HCT116 (cell line): Measurements from ENCODE around the gene BAHCC1. TPM values are rescaled to one million over a fixed set of nuclear protein-coding genes. Genes with fewer than 3 reads are reported as not detected.

Source experiments
- ATAC-seq: fragments of 200-7000 bp; cut with Tn5 transposase; 2 replicates; pipeline ENCODE4 v1.9.1; 2020; ENCODE audit warnings: mild to moderate bottlenecking, moderate library complexity
- Bru-seq: library from RNA; stranded (reverse); fragments of 400-500 nt; gene quantifications from one replicate; lab custom pipeline; 2021; lab: Mats Ljungman, UMichigan
- BruChase-seq, 2 experiments: library from RNA; stranded (reverse); fragments of 400-500 nt; gene quantifications; one replicate each; lab custom pipeline; 2021; lab: Mats Ljungman, UMichigan
- BruUV-seq: library from RNA; stranded (reverse); fragments of 400-500 nt; replicated peaks from 2 replicates; lab custom pipeline; 2021; lab: Mats Ljungman, UMichigan
- CTCF ChIA-PET: fragments of 300-600 bp; sonication (Branson Sonifier 250); formaldehyde crosslinking; loops from one replicate; lab custom pipeline; 2021; ENCODE audit warnings: antibody characterized with exemption; lab: Charles Lee
- POLR2A ChIA-PET: fragments of 300-600, 350-600 bp; sonication (Branson Sonifier 250); formaldehyde crosslinking; loops from one replicate; lab custom pipeline; 2021; ENCODE audit warnings: antibody characterized with exemption; lab: Charles Lee
- RAD21 ChIA-PET, 2 experiments: fragments of 300-600 bp; sonication (Branson Sonifier 250); formaldehyde crosslinking; loops; one replicate each; lab custom pipeline; 2023; ENCODE audit warnings: low total read pairs in 2 of 2; ENCODE audit not compliant: uncharacterized antibody in 2 of 2, unreplicated experiment in 2 of 2, low non-redundant PET in 1 of 2; lab: Charles Lee
- DNase-seq: peaks from one replicate; pipeline ENCODE4 v3.0.0-alpha.2; 2010; ENCODE audit warnings: low read depth, low spot score
- H2AFZ ChIP-seq: fragments of 200-600 bp; shearing (Covaris generic), sonication (generic); 2 replicates; pipeline ENCODE4 v1.6.1; 2017; ENCODE audit warnings: low read depth, mixed run types, mixed read lengths, antibody characterized with exemption, low read length; ENCODE audit not compliant: poor library complexity, severe bottlenecking
- H3K27ac ChIP-seq: 2 replicates; pipeline ENCODE4 v1.5.1; 2012; ENCODE audit warnings: low read depth, low read length
- H3K27me3 ChIP-seq: fragments of 200-600 bp; sonication (generic); 2 replicates; pipeline ENCODE4 v1.6.1; 2016; ENCODE audit warnings: mixed run types, low read length, mixed read lengths; ENCODE audit not compliant: insufficient read depth
- H3K36me3 ChIP-seq, 2 experiments: fragments of 200-500 bp in 1 of 2; fragments of 200-600 bp in 1 of 2; sonication (Bioruptor generic) in 1 of 2; sonication (generic) in 1 of 2; 2 replicates each; pipeline versions ENCODE4 v1.5.1 to v1.6.1; 2014 to 2016; ENCODE audit warnings: low read length in 2 of 2, inconsistent platforms in 1 of 2, mixed read lengths in 1 of 2, mixed run types in 1 of 2; ENCODE audit not compliant: insufficient read depth in 2 of 2, control insufficient read depth in 1 of 2
- H3K4me1 ChIP-seq, 2 experiments: fragments of 200-600 bp in 1 of 2; sonication (generic) in 1 of 2; 2 replicates each; pipeline versions ENCODE4 v1.5.1 to v1.6.1; 2012 to 2017; ENCODE audit warnings: low read length in 2 of 2, inconsistent platforms in 1 of 2, mild to moderate bottlenecking in 1 of 2, mixed read lengths in 1 of 2, mixed run types in 1 of 2, moderate library complexity in 1 of 2; ENCODE audit not compliant: insufficient read depth in 2 of 2, control insufficient read depth in 1 of 2
- H3K4me2 ChIP-seq: fragments of 200-600 bp; sonication (generic); 2 replicates; pipeline ENCODE4 v1.6.1; 2017; ENCODE audit warnings: mixed run types, low read length, mixed read lengths
- H3K4me3 ChIP-seq, 2 experiments: fragments of 200-600 bp in 1 of 2; sonication (generic) in 1 of 2; replicated peaks in 1 of 2; 2 replicates each; pipeline ENCODE4 v1.5.1; 2011 to 2016; ENCODE audit warnings: low read length in 2 of 2, control low read depth in 1 of 2, low read depth in 1 of 2, mild to moderate bottlenecking in 1 of 2, mixed read lengths in 1 of 2, mixed run types in 1 of 2
- H3K79me2 ChIP-seq: fragments of 200-600 bp; sonication (generic); 2 replicates; pipeline ENCODE4 v1.6.1; 2017; ENCODE audit warnings: mild to moderate bottlenecking, mixed run types, low read length, moderate library complexity, mixed read lengths; ENCODE audit not compliant: insufficient read depth
- H3K9ac ChIP-seq: fragments of 200-600 bp; sonication (generic); 2 replicates; pipeline ENCODE4 v1.6.1; 2016; ENCODE audit warnings: low read length, mixed read lengths
- H3K9me2 ChIP-seq: fragments of 200-600 bp; sonication (generic), shearing (Covaris generic); 2 replicates; pipeline ENCODE4 v1.6.1; 2017; ENCODE audit warnings: mixed run types, mild to moderate bottlenecking, moderate library complexity; ENCODE audit not compliant: insufficient read depth
- H3K9me3 ChIP-seq, 2 experiments: fragments of 200-500 bp in 1 of 2; fragments of 200-600 bp in 1 of 2; sonication (Bioruptor generic) in 1 of 2; sonication (generic) in 1 of 2; 2 replicates each; pipeline ENCODE4 v1.6.1; 2014 to 2017; ENCODE audit warnings: low read length in 2 of 2, mixed read lengths in 2 of 2, inconsistent platforms in 1 of 2, low read depth in 1 of 2, mild to moderate bottlenecking in 1 of 2, mixed run types in 1 of 2, moderate library complexity in 1 of 2; ENCODE audit not compliant: control insufficient read depth in 1 of 2, insufficient read depth in 1 of 2
- H4K20me1 ChIP-seq: fragments of 200-600 bp; sonication (generic), shearing (Covaris generic); 2 replicates; pipeline ENCODE4 v1.6.1; 2017; ENCODE audit warnings: mixed run types, mild to moderate bottlenecking, moderate library complexity; ENCODE audit not compliant: insufficient read depth
- CEBPB ChIP-seq: IDR thresholded peaks from 2 replicates; pipeline ENCODE4 v1.6.1; 2012; ENCODE audit warnings: low read depth
- EGR1 ChIP-seq: IDR thresholded peaks from 2 replicates; pipeline ENCODE4 v1.6.1; 2012; ENCODE audit warnings: low read depth
- POLR2A ChIP-seq: IDR thresholded peaks from 2 replicates; pipeline ENCODE4 v1.7.0; 2011; ENCODE audit warnings: borderline replicate concordance; ENCODE audit not compliant: insufficient read depth, insufficient read length; ENCODE audit errors: extremely low read depth
- POLR2AphosphoS5 ChIP-seq: IDR thresholded peaks from 2 replicates; pipeline ENCODE4 v1.6.1; 2011; ENCODE audit warnings: mild to moderate bottlenecking, low read depth, low read length, moderate library complexity
- TCF7L2 ChIP-seq: IDR thresholded peaks from 2 replicates; pipeline ENCODE4 v1.7.0; 2011; ENCODE audit warnings: borderline replicate concordance, inconsistent platforms; ENCODE audit not compliant: insufficient read depth, insufficient read length; ENCODE audit errors: extremely low read depth
- YY1 ChIP-seq: IDR thresholded peaks from 2 replicates; pipeline ENCODE4 v1.6.1; 2011; ENCODE audit warnings: low read length, low read depth, moderate library complexity, mild to moderate bottlenecking; ENCODE audit not compliant: insufficient replicate concordance; ENCODE audit errors: extremely low read depth
- ZFX ChIP-seq: fragments of 450-650 bp; IDR thresholded peaks from 2 replicates; pipeline ENCODE4 v1.6.1; 2017
- intact Hi-C: fragments of 100-400 bp; cut with micrococcal nuclease; formaldehyde crosslinking; loops from 2 replicates; pipeline ENCODE4 v1.10.0; 2022
- long read RNA-seq: library from polyadenylated mRNA; unstranded; transcript quantifications from one replicate; pipeline ENCODE4 v2.0.0, GENCODE V29; 2021; ENCODE audit not compliant: unreplicated experiment
- polyA plus RNA-seq: library from polyadenylated mRNA; unstranded; fragments of >200 nt; gene quantifications from 2 replicates; pipeline ENCODE4 v1.2.1, GENCODE V29; 2012; ENCODE audit warnings: missing spikeins
- total RNA-seq: library from RNA; stranded (reverse); gene quantifications from one replicate; pipeline ENCODE4 v1.2.1, GENCODE V29; 2021; ENCODE audit not compliant: unreplicated experiment
- TF ChIP-seq, protein P1 (sequence below): IDR thresholded peaks from 2 replicates; pipeline ENCODE4 v1.6.1; 2011; ENCODE audit warnings: mild to moderate bottlenecking, low read length, moderate library complexity; ENCODE audit not compliant: insufficient replicate concordance; ENCODE audit errors: extremely low read depth

The BAHCC1 gene
- 45.2 TPM for total RNA-seq
- 16.1 and 18.2 TPM in 2 replicates for polyA plus RNA-seq
- Bru-seq, nascent RNA: percentile 54 among the genes with signal in this experiment
- BruChase-seq, experiment 1, labeled RNA remaining after a 6-hour chase: percentile 64 among the genes with signal in this experiment
- BruChase-seq, experiment 2, labeled RNA remaining after a 2-hour chase: percentile 58 among the genes with signal in this experiment
- long read RNA-seq, partial matches to known transcripts: 4 of 21 reads
- long read RNA-seq, other reads (novel, unspliced or antisense): 12 of 21 reads

- peaks cover 59% of the 10 kb centered on the region for H3K79me2 ChIP-seq
- H3K4me2 ChIP-seq: peak within 1 kb of the TSS; percentile 78
- ChIA-PET CTCF (interaction anchor here (0.7 to 1.4 kb wide), 14 partner anchors 9 to 103 kb away, joined by 3 to 12 read pairs (median 4); partner anchors contain the start of gene SLC38A10), POLR2A (interaction anchor here (0.7 to 2.2 kb wide), 30 partner anchors 10 to 172 kb away, joined by 3 to 21 read pairs (median 5); partner anchors contain the start of genes ACTG1, CEP131 and SLC38A10), RAD21 (interaction anchor here (0.7 to 1.5 kb wide), 10 partner anchors 16 to 103 kb away, joined by 3 to 10 read pairs (median 4); no protein-coding TSS in a partner anchor)
- no peak within 1 kb of the TSS for H2AFZ ChIP-seq
- peaks cover 2 to 4% of the 10 kb centered on the region in 2 experiments; a peak in 2 of 4 replicates for H3K36me3 ChIP-seq
- no peaks in the 10 kb centered on the region for H3K9me2 ChIP-seq
- H3K9me3 ChIP-seq: no peaks in the 10 kb centered on the region
- no peaks in the 10 kb centered on the region for H3K27me3 ChIP-seq
- intact Hi-C loops: loop anchor here (2.0 kb wide), 4 partner anchors 28 to 100 kb away; partner anchors contain the start of gene SLC38A10
- peaks cover 25 to 46% of the 10 kb centered on the region in 2 experiments for H3K4me1 ChIP-seq
- DNase-seq (peak; percentile 100), ATAC-seq (peak; percentile 74)
- H3K27ac ChIP-seq: peak within 1 kb of the TSS; percentile 99
- H4K20me1 ChIP-seq: no peaks in the 10 kb centered on the region
- H3K9ac ChIP-seq: peak within 1 kb of the TSS; percentile 95
- TF ChIP-seq EGR1: no peak
- TF ChIP-seq, protein P1, sequence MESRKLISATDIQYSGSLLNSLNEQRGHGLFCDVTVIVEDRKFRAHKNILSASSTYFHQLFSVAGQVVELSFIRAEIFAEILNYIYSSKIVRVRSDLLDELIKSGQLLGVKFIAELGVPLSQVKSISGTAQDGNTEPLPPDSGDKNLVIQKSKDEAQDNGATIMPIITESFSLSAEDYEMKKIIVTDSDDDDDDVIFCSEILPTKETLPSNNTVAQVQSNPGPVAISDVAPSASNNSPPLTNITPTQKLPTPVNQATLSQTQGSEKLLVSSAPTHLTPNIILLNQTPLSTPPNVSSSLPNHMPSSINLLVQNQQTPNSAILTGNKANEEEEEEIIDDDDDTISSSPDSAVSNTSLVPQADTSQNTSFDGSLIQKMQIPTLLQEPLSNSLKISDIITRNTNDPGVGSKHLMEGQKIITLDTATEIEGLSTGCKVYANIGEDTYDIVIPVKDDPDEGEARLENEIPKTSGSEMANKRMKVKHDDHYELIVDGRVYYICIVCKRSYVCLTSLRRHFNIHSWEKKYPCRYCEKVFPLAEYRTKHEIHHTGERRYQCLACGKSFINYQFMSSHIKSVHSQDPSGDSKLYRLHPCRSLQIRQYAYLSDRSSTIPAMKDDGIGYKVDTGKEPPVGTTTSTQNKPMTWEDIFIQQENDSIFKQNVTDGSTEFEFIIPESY: peak; percentile 27
- TF ChIP-seq POLR2A: peak; percentile 99
- TF ChIP-seq YY1: peak; percentile 64
- TF ChIP-seq TCF7L2: peak; percentile 41
- peak; percentile 99 for TF ChIP-seq POLR2AphosphoS5
- no peak for TF ChIP-seq CEBPB
- TF ChIP-seq ZFX: peak; percentile 71
- no TSS peak for BruUV-seq
- peak within 1 kb of the TSS; percentile 82 to 83 for H3K4me3 ChIP-seq
Observed at GRCh38 chr17:81394921-81395599, at the start of gene BAHCC1. Gene BAHCC1 (plus strand): TSS chr17:81395457. CDS start chr17:81399740, 4,283 bp downstream.
